ENCODE results near the gene PANK3. TPM values are rescaled to one million over a fixed set of nuclear protein-coding genes. Genes with fewer than 3 reads are reported as not detected.

PANK3 gene
- total RNA-seq, 4 donors from 2014 or later = 22.5 to 39.9 (median 28.4) TPM

DNA sequence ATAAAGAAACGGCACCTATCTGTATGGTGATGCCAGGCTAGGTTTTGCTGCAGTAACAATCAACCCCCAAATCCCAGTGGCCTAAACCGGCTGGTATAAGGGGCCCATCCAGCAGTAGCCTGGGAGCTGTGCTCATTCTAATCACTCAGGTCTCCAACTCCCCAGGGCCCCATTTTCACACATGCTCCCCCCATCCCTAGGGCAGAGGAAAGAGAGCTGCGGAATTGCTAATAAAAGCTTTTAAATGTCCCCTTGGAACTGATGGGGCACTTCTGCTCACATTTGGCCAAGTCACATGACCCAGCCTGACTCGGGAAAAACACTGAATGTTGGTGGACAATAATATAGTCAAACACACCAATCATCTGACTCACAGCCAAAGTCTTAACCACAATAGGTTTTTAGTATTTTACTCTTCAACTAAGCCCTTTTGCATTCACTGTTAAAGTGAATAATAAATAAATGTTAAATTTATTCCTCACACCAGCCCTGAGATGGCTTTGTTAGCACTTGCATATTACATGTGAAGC is 48.5 kb downstream of the PANK3 start:
- no peak for DNase-seq (ENCODE audit: low spot score)
- ATAC-seq (ENCODE audit: low FRiP score) = no peak
- TF ChIP-seq, protein P1, sequence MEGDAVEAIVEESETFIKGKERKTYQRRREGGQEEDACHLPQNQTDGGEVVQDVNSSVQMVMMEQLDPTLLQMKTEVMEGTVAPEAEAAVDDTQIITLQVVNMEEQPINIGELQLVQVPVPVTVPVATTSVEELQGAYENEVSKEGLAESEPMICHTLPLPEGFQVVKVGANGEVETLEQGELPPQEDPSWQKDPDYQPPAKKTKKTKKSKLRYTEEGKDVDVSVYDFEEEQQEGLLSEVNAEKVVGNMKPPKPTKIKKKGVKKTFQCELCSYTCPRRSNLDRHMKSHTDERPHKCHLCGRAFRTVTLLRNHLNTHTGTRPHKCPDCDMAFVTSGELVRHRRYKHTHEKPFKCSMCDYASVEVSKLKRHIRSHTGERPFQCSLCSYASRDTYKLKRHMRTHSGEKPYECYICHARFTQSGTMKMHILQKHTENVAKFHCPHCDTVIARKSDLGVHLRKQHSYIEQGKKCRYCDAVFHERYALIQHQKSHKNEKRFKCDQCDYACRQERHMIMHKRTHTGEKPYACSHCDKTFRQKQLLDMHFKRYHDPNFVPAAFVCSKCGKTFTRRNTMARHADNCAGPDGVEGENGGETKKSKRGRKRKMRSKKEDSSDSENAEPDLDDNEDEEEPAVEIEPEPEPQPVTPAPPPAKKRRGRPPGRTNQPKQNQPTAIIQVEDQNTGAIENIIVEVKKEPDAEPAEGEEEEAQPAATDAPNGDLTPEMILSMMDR (IDR thresholded peaks at IDR 0.05) = no peak

DNA sequence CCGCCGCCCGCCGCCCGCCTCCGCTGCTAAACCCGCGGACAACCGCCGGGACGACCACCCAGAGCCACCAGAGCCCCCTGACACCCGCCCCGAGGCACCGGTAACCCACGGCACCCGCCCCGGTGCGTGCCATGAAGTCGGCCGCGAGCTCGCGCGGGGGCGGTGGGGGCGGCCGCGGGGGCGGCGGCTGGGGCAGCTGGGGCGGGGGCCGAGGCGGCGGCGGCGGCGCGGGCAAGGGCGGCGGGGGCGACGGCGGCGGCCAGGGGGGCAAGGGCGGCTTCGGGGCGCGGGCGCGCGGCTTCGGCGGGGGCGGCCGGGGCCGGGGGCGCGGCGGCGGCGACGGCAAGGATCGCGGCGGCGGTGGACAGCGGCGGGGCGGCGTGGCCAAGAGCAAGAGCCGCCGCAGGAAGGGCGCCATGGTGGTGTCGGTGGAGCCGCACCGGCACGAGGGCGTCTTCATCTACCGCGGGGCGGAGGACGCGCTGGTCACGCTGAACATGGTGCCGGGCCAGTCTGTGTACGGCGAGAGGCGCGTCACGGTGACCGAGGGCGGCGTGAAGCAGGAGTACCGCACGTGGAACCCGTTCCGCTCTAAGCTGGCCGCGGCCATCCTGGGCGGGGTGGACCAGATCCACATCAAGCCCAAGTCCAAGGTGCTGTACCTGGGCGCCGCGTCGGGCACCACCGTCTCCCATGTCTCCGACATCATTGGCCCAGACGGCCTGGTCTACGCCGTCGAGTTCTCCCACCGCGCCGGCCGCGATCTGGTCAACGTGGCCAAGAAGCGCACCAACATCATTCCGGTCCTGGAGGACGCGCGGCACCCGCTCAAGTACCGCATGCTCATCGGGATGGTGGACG is 49.6 kb downstream of the PANK3 start:
- TF ChIP-seq, protein P1 (IDR thresholded peaks at IDR 0.05) = no peak
- no peak for DNase-seq (ENCODE audit: low spot score)
- no peak for ATAC-seq (ENCODE audit: low FRiP score)

DNA sequence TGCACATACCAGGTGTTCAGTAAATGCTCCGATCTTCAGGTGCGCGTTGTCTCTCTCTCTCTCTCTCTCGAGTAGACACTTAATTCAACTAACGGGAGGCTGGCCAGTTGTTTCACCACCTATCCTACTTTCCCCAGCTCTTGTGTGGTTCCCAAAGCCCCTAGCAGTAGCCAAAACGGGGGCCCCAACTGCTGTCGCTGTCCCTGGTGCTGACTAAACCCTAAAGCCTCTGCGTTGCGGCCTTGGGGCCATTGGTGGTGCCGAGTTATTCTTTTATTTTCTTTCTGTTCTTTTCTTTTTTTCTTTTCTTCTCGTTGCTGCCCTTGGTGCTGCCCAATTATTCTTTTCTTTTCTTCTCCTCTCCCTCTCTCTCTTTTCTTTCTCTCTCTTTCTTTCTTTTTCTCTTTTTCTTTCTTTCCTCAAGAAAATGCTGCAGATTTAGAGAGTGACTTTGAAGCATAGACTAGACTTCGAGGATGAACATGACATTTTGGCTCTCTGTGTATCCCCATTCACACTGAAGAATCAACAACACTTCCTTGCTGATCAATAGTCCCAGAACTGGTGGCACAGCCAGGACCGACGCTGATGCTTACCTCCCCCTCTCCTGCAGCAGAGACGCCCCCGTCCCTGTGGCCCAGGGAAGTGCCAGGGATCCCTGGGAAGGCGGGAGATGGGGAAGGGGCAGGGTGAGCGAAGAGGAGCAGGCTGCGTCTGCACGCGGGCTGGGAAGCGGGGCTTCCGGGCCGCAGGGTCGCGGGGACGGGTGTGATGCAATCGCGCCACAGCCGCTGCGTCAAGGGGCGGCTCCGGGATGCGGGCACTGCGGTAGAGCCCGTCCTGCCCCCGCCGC is 50.4 kb downstream of the PANK3 start, which contains the start of gene FBLL1:
FBLL1 (plus strand) TSS at position 785 of the 853 bp plus-strand sequence. CDS start 200 bp downstream, outside the sequence.
- ATAC-seq (ENCODE audit: low FRiP score) (no peak), DNase-seq (ENCODE audit: low spot score) (no peak)
- TF ChIP-seq, protein P1 (IDR thresholded peaks at IDR 0.05) = no peak

DNA sequence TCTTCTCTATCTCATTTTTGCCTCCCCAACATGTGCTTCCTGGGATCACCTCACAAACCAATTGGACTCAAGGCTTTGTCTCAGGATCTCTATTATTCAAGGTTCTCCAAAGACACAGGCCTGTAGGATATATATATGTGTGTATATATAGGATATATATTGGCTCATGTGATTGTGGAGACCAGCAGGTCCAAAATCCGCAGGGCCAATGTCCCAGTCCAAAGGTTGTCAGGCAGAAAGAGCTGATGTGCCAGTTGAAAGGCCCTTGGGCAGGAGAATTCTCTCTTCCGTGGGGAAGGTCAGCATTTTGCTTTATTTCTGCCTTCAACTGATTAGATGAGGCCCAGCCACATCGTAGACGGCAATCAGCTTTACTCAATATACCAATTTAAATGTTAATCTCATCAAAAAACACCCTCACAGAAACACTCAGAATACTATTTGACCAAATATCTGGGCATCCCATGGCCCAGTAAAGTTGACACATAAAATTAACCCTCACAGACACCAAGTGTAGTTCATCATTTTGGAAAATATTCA is 51.3 kb downstream of the PANK3 start:
- no peak for DNase-seq (ENCODE audit: low spot score)
- no peak for ATAC-seq (ENCODE audit: low FRiP score)
- TF ChIP-seq, protein P1 (IDR thresholded peaks at IDR 0.05) = no peak

DNA sequence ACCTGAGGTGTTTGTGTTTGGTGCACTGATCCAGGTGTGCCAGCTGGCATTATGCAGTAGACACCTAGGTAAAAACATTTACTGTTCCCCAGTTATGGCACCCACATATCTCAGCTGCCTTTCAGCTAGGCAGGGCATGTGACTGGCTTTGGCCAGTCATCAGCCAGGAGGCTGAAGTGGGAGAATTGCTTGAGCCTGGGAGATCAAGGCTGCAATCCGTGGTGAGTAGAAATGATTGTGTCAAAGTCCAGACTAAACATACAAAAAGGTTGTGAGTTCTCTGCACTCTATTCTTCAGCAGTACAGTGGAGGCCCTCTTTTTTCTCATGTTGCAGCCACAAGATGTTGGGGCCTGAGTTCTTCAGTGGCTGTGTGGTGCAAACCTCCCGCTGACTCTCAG is 53.3 kb downstream of the PANK3 start:
- ATAC-seq (ENCODE audit: low FRiP score) (no peak), DNase-seq (ENCODE audit: low spot score) (no peak)
- TF ChIP-seq, protein P1 (IDR thresholded peaks at IDR 0.05) = no peak

DNA sequence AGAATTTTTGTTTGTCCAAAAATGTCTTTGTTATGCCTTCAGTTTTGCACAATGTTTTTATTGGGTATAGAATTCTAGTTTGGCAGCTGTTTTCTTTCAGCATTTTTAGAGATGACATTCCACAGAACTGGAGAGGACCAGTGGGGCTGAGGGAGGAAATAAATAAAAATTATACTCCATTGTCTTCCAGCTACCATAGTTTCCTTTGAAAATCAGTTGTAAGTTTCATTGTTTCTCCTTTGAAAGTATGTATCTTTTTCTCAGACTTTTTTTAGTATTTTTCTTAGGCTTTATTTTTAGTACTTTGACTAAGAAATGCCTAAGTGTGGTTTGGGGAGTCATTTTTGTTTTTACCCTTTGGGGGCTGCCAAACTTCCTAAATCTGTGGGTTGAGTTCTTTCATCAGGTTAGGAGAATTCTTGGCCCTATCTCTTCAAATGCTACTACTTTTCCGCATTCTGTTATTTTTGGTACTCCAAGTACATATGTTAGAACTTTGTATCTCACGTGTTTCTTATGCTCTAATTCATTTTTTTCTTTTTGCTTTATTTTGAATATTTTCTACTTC is 65.2 kb downstream of the PANK3 start:
- ATAC-seq (ENCODE audit: low FRiP score) (no peak), DNase-seq (ENCODE audit: low spot score) (no peak)
- TF ChIP-seq, protein P1 (IDR thresholded peaks at IDR 0.05) = no peak
